GM18517 (cell line): ENCODE results near the gene NMRK2.
"Not testable (repeated sequence)": the region's sequence is repeated elsewhere in the genome, so short reads cannot be mapped to it uniquely, and the experiment has no call there.

Experiments used
- ATAC-seq: cut with Tn5 transposase; IDR thresholded peaks from one replicate; pipeline ENCODE4 v1.9.1; 2021; ENCODE audit warnings: mild to moderate bottlenecking, moderate library complexity; ENCODE audit not compliant: unreplicated experiment

The NMRK2 gene

GRCh38 chr19:3936506-3937442 is 3.9 kb downstream of the NMRK2 start:
- no peak for ATAC-seq

- not testable (repeated sequence) for ATAC-seq
Measured at GRCh38 chr19:3938300-3938950, 5.6 kb downstream of the NMRK2 start.

- no peak for ATAC-seq
Measured at GRCh38 chr19:3942790-3943409, 10.0 kb downstream of the NMRK2 start.

- ATAC-seq = no peak
Measured at GRCh38 chr19:3944018-3944721, 11.3 kb downstream of the NMRK2 start.

- no peak for ATAC-seq
Measured at GRCh38 chr19:3945838-3946237, 13.0 kb downstream of the NMRK2 start.

GRCh38 chr19:3947316-3947933 is 14.6 kb downstream of the NMRK2 start:
- not testable (repeated sequence) for ATAC-seq

- ATAC-seq = no peak
Measured at GRCh38 chr19:3949294-3949693, 16.4 kb downstream of the NMRK2 start.

- no peak for ATAC-seq
Measured at GRCh38 chr19:3949997-3950859, 17.4 kb downstream of the NMRK2 start.

- ATAC-seq = no peak
Measured at GRCh38 chr19:3950871-3951861, 18.3 kb downstream of the NMRK2 start.

- ATAC-seq = not testable (repeated sequence)
Measured at GRCh38 chr19:3952755-3953276, 19.9 kb downstream of the NMRK2 start.

- ATAC-seq = no peak
Measured at GRCh38 chr19:3954107-3954506, 21.2 kb downstream of the NMRK2 start.

GRCh38 chr19:3955276-3955675 is 22.4 kb downstream of the NMRK2 start:
- ATAC-seq = not testable (repeated sequence)

GRCh38 chr19:3955688-3956087 is 22.8 kb downstream of the NMRK2 start:
- ATAC-seq = no peak

GRCh38 chr19:3958836-3959765 is 26.2 kb downstream of the NMRK2 start:
- no peak for ATAC-seq

GRCh38 chr19:3959766-3960131 is 26.9 kb downstream of the NMRK2 start:
- ATAC-seq = no peak

GRCh38 chr19:3961007-3961406 is 28.1 kb downstream of the NMRK2 start:
- ATAC-seq = no peak
